ENCODE results near the gene MYO15A. TPM values are rescaled to one million over a fixed set of nuclear protein-coding genes. Genes with fewer than 3 reads are reported as not detected.
A peak's percentile ranks its signal among the peaks of the same experiment; 100 is the strongest.
"Not testable (repeated sequence)": the region's sequence is repeated elsewhere in the genome, so short reads cannot be mapped to it uniquely, and the experiment has no call there.

Gene MYO15A
- polyA plus RNA-seq, 3 donors: 2.2 to 4.8 (median 3.3) TPM

- peak; percentile 30 for DNase-seq
These were observed 76.8 kb downstream of the MYO15A start for GRCh38 chr17:18185391-18185790.

- DNase-seq: no peak
These were observed 77.5 kb downstream of the MYO15A start for GRCh38 chr17:18185832-18186626.

DNA sequence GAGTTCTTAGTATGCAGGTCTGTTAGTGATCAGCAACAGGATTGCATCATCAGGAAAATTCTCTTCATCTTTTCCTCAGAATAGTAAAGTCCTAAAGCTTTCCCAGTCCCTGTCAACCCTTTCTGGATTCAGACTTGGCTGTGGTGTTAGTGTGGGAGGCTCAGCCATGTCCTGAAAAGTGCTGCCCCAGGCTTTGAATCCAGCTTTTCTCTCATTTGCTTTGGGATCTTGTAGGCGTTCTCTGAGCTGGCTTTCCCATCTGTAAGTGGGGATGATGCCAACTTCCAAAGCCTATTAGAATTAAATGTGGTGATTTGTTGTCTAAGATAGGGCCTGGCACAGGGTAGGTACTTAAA, 78.0 kb downstream of the MYO15A start:
- DNase-seq: no peak

DNA sequence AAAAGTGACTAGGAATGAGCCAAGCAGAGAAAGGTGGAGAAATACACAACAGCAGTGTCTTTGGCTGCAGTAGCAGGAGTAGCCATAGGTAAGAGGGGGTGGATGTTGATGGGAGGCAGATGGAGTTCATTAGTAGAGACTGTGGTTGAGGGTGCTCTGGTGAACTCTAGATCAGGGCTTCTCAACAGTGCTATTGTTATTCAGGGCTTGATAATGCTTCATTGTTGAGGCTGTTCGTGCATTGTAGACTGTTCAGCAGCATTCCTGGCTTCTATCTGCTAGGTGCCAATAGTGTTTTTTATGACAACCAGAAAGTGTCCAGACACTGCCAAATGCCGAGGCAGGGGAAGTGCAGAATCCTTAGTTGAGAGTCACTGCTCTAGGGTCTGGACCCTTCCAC, 78.7 kb downstream of the MYO15A start:
- no peak for DNase-seq

- DNase-seq: no peak
These were observed 79.5 kb downstream of the MYO15A start for GRCh38 chr17:18187821-18188761.

- DNase-seq: no peak
These were observed 82.2 kb downstream of the MYO15A start for GRCh38 chr17:18190628-18191235.

DNA sequence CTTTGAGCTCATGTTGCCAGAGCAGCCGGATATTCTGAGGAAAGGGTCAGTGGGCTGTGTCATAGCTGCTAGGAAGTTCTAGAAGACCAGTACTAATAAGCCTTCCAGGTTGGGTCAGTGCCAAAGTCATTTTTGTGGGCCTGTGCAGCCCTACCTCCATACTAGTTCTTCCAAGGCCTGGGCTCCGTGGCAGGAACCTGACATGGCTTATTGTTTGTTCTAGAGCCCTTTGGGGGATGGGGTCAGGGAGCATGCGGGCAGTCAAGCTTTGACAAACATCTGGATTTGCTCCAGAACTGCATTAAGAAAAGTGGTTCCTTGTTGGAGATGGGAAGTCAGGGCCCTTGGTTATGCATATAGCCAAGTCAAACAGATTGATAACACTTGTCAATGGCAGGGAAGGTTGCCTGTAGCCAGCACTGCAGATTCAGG, 82.7 kb downstream of the MYO15A start:
- peak; percentile 65 for DNase-seq

- DNase-seq: no peak
These were observed 83.4 kb downstream of the MYO15A start for GRCh38 chr17:18191967-18192366.

- no peak for DNase-seq
These were observed 85.8 kb downstream of the MYO15A start for GRCh38 chr17:18194394-18194793.

DNA sequence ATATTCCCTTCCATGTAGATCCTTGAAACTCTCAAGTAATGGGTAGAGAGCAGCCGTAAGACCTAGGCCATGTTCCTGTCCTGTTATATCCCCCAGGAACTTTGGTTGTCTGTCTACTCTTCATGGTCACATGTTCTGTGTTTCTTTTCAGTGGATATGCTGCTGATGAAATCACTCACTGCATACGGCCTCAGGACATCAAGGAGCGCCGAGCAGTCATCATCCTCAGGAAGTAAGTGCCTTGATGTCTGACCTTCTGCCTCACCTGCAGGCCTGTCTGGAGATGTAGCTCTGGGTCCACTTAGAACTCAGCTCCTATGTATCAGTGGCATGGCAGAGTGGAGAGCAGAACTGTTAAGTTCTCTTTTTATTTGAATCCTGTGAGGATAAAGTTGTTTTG, 86.2 kb downstream of the MYO15A start:
- DNase-seq: no peak

- no peak for DNase-seq
These were observed 86.7 kb downstream of the MYO15A start for GRCh38 chr17:18195246-18195645.

DNA sequence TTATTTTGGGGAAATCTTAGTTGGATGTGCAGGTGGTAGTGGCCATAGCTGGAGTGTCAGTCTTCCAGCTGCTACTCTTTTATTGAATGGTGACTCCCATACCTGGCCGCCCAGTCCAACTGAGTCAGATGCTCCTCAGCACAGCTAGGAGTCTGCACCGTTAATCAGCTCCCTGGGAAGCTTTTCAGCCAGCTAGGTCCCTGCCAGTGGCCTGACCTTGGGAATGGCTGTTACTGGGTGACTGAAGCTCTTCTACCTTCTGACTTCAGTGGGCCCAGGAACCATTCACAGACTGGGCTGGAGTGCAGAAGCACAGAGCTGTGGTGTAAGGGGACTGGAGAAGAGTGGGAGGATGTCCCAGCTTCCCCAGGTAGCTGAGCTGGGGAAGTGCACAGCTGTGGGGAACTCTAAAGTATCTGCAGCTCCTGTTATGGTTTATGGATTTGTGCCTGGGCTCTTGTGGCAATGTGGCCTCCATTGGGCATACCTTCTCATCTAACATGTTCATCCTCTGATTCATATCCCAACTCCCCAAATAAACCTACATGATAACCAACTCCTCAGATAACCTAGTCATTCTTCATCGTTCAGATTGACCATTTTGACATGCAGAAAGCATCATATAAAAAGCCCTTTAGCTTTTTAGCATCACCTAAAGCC, 89.1 kb downstream of the MYO15A start:
- no peak for DNase-seq

DNA sequence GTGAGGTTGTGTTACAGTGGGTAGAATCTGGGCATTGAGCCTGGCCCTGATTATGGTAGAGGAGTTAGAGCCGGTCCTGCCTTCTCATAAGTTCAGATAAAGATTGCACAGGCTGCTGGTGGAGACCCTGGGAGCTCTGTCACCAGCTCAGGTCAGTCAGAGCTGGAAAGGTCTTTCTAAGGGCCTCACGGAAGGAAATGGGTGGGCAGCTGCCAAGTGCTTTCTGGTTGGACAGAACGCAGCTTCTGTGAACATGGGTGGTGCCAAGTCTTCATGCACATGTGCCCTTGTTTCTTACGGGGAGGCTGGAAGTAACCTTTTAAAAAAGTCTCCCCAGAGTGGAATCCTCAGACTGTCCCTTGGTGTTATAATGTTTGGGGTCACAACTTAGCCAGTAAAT, 90.0 kb downstream of the MYO15A start:
- no peak for DNase-seq

DNA sequence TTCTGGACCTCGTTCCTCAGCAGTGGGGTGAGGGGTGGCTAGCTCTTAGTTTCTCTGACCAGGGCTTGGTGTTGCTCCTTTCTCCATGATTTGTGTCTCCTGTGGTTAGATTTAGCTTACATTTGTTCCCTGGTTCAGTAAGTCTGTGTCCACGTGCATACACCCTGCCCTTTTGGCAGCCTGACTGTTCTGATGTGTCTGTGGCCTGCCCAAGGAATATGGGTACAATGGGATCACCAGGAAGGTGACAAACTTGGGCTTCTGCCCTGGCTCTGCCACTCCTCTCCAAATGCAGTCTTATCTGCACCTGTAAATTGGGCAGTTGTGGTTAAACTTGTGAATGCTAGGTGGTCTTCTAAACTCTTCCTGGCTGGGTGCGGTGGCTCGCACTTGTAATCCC, 92.6 kb downstream of the MYO15A start:
- DNase-seq: no peak

GRCh38 chr17:18203308-18203707, 94.8 kb downstream of the MYO15A start:
- DNase-seq: no peak

- DNase-seq: no peak
These were observed 97.3 kb downstream of the MYO15A start for GRCh38 chr17:18205861-18206260.

GRCh38 chr17:18206962-18207361, 98.4 kb downstream of the MYO15A start:
- DNase-seq: no peak

DNA sequence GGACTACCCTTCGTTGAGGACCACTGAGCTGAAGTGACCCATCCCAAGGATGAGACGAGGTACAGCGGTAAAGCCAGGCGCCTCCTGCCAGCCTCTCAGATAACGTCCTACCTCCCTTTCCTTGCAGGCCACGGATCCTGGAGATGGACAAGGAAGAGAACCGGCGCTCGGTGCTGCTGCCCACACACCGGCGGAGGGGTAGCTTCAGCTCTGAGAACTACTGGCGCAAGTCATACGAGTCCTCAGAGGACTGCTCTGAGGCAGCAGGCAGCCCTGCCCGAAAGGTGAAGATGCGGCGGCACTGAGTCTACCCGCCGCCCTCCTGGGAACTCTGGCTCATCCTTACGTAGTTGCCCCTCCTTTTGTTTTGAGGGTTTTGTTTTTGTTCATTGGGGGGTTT, 99.5 kb downstream of the MYO15A start:
- no peak for DNase-seq

GRCh38 chr17:18213666-18214270, 105.2 kb downstream of the MYO15A start:
- DNase-seq: no peak

GRCh38 chr17:18216906-18217305, 108.3 kb downstream of the MYO15A start:
- DNase-seq: not testable (repeated sequence)

DNA sequence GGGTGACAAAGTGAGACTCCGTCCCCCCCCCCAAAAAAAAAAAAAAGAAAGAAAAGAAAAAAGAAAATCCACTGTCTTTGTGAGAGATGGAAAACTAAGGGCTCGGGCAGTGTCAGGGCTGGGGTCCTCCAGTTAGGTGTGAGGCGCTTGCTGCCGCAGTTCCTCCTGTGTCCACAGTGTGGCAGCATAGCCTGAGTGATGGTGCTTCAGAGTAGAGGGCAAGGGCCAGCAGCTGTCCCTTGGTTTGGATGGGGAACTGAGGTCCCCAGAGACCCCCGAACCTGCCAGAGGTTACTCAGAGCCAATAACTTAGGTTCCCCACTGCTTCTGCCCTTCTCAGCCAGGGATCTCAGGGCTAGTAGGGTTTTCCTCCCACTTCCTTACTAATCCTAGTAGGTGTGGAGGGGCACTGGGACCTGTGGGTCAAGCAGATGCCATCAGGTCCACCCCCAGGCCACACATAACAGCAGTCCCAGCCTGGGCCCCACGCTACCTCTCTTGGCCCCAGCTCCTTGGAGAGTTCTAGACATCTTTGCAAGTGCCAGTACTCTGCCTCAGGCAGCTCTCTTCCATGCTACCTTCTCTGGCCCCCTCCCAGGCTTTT, 109.0 kb downstream of the MYO15A start:
- DNase-seq: peak; percentile 64

Measured in renal pelvis (tissue), 4 donors.